GM23248 (cell line): Measurements from ENCODE around the gene DPP8. TPM values are rescaled to one million over a fixed set of nuclear protein-coding genes. Genes with fewer than 3 reads are reported as not detected.
"Not testable (repeated sequence)": the region's sequence is repeated elsewhere in the genome, so short reads cannot be mapped to it uniquely, and the experiment has no call there.

Source experiments
- DNase-seq: peaks from one replicate; pipeline ENCODE4 v3.0.0-alpha.2; 2015
- H2AFZ ChIP-seq: fragments of 200-600 bp; sonication (generic); 2 replicates; pipeline ENCODE4 v1.6.1; 2016; ENCODE audit warnings: antibody characterized with exemption
- H3F3A ChIP-seq: fragments of 200-600 bp; sonication (generic); 2 replicates; pipeline ENCODE4 v1.6.1; 2016; ENCODE audit warnings: mild to moderate bottlenecking, antibody characterized with exemption, mixed run types; ENCODE audit not compliant: insufficient read depth
- H3K27ac ChIP-seq: fragments of 200-600 bp; sonication (generic); 2 replicates; pipeline ENCODE4 v1.5.1; 2016; ENCODE audit warnings: mild to moderate bottlenecking
- H3K27me3 ChIP-seq: fragments of 200-600 bp; sonication (generic); replicated peaks from 2 replicates; pipeline ENCODE4 v1.6.1; 2016; ENCODE audit warnings: mild to moderate bottlenecking; ENCODE audit not compliant: insufficient read depth
- H3K36me3 ChIP-seq: fragments of 200-600 bp; sonication (generic); 2 replicates; pipeline ENCODE4 v1.6.1; 2016; ENCODE audit warnings: low read depth, mild to moderate bottlenecking
- H3K4me1 ChIP-seq: fragments of 200-600 bp; sonication (generic); 2 replicates; pipeline ENCODE4 v1.6.1; 2016; ENCODE audit warnings: mild to moderate bottlenecking; ENCODE audit not compliant: insufficient read depth
- H3K4me2 ChIP-seq: fragments of 200-600 bp; sonication (generic); one replicate; pipeline ENCODE4 v1.6.1; 2016; ENCODE audit warnings: mild to moderate bottlenecking; ENCODE audit not compliant: unreplicated experiment
- H3K4me3 ChIP-seq: fragments of 200-600 bp; sonication (generic); 2 replicates; pipeline ENCODE4 v1.5.1; 2016; ENCODE audit warnings: mild to moderate bottlenecking
- H3K79me2 ChIP-seq: fragments of 200-600 bp; sonication (generic); 2 replicates; pipeline ENCODE4 v1.6.1; 2016; ENCODE audit warnings: mild to moderate bottlenecking; ENCODE audit not compliant: insufficient read depth
- H3K9ac ChIP-seq: fragments of 200-600 bp; sonication (generic); 2 replicates; pipeline ENCODE4 v1.6.1; 2016; ENCODE audit warnings: mild to moderate bottlenecking
- H3K9me2 ChIP-seq: fragments of 200-600 bp; sonication (generic); 2 replicates; pipeline ENCODE4 v1.6.1; 2016; ENCODE audit warnings: mixed run types, mild to moderate bottlenecking, moderate library complexity; ENCODE audit not compliant: insufficient read depth
- H3K9me3 ChIP-seq: fragments of 200-600 bp; sonication (generic); one replicate; pipeline ENCODE4 v1.6.1; 2017; ENCODE audit warnings: low read depth
- H4K20me1 ChIP-seq: fragments of 200-600 bp; sonication (generic); 2 replicates; pipeline ENCODE4 v1.6.0; 2016; ENCODE audit not compliant: insufficient read depth
- EZH2 ChIP-seq: fragments of 200-600 bp; sonication (generic); IDR thresholded peaks from 2 replicates; pipeline ENCODE4 v1.6.1; 2018; ENCODE audit warnings: antibody characterized with exemption, mild to moderate bottlenecking; ENCODE audit not compliant: insufficient read depth, poor library complexity, severe bottlenecking
- EZH2phosphoT487 ChIP-seq: fragments of 200-600 bp; sonication (generic); IDR thresholded peaks from 2 replicates; pipeline ENCODE4 v1.6.1; 2018; ENCODE audit warnings: antibody characterized with exemption, moderate library complexity, mild to moderate bottlenecking, low read depth; ENCODE audit not compliant: insufficient read depth
- WGBS, 2 experiments: methylation state at CpG; one replicate each; pipeline ENCODE4 v1.1.6; 2015 to 2017; ENCODE audit warnings: low lambda C conversion rate in 2 of 2, low coverage in 1 of 2; ENCODE audit errors: missing lambda C conversion rate in 2 of 2; 5-methylcytosine and 5-hydroxymethylcytosine counted together
- in situ Hi-C: fragments of 300-500 bp; cut with MboI; formaldehyde crosslinking; loops from 2 replicates; pipeline ENCODE4 v1.15.0; 2020
- polyA plus RNA-seq: library from polyadenylated mRNA; unstranded; fragments of >200 nt; fragmentation: Nextera tagmentation; extraction: Ambion mirVana; gene quantifications from 2 replicates; pipeline ENCODE4 v1.2.1, GENCODE V29; 2016
- total RNA-seq: library from RNA; depleted of rRNA; stranded (reverse); fragments of >200 nt; shearing (Covaris generic); gene quantifications from 2 replicates; pipeline ENCODE4 v1.2.3, GENCODE V29; 2014

The DPP8 gene
- total and polyA plus RNA-seq, 2 experiments from 2014 or later: 28.0 to 28.9 TPM

DNA sequence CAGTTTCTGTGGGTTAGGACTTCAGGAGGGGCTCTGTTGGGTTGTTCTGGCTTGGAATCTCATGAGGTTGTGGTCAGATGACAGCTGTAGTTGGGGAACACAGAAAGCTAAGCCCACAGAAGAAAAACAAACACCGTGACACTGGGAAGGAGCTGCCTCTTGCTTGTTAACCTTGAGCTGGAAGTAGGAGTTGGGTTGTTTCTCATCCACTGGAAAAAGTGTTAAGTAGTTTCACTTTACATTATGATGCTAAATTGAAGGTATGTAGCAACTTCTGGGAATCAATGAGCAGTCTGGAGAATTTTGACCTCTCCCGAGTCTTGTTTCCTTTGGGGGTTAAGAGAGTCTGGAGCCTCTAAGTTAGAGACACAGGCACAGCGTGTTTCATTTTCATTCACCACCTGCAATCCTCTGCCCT lies 33.2 kb upstream of the DPP8 start:
- Histone ChIP-seq H3K4me3 (no peak overlapping the region), H4K20me1 (no peaks in the 10 kb centered on the region), H3K4me2 (no peak overlapping the region)

DNA sequence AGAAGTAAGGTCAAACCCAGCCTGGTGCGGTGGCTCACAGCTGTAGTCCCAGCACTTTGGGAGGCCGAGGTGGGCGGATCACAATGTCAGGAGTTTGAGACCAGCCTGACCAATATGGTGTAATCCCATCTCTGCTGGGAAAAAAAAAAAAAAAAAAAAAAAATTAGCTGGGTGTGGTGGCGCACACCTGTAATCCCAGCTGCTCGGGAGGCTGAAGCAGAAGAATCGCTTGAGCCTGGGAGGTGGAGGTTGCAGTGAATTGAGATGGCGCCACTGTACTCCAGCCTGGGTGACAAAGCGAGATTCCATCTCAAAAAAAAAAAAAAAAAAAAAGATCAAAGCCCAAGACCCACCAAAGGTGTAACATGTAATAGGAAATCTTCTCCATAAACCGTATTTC lies 31.8 kb upstream of the DPP8 start:
- H3K27ac ChIP-seq, DNase-seq, H3K4me2 ChIP-seq, H3K9me3 ChIP-seq, H3K27me3 ChIP-seq, H3K4me1 ChIP-seq, in situ Hi-C loops, H2AFZ ChIP-seq, H3K36me3 ChIP-seq, H3K4me3 ChIP-seq, H3F3A ChIP-seq, H4K20me1 ChIP-seq, H3K9me2 ChIP-seq, H3K9ac ChIP-seq: not testable (repeated sequence)
- peaks cover 93% of the 10 kb centered on the region for H3K79me2 ChIP-seq
- 95 to 96% methylated on average over 9 of the region's 9 CpGs for WGBS, 2 experiments

More for the DNA sequence above, 33.2 kb upstream of the DPP8 start:
- no peaks in the 10 kb centered on the region for H3F3A ChIP-seq
- TF ChIP-seq EZH2phosphoT487 (no peak), EZH2 (no peak)
- DNase-seq: peak; percentile 12
- no peak overlapping the region for H2AFZ ChIP-seq
- no peaks in the 10 kb centered on the region for H3K27me3 ChIP-seq
- no peaks in the 10 kb centered on the region for H3K4me1 ChIP-seq
- 76 to 83% methylated on average over 3 of the region's 3 CpGs for WGBS, 2 experiments
- H3K9ac ChIP-seq: no peak overlapping the region
- in situ Hi-C loops: no loop called here
- H3K9me2 ChIP-seq: no peaks in the 10 kb centered on the region
- H3K27ac ChIP-seq: no peak overlapping the region
- H3K36me3 ChIP-seq: no peaks in the 10 kb centered on the region
- no peaks in the 10 kb centered on the region for H3K9me3 ChIP-seq
- H3K79me2 ChIP-seq: peaks cover 81% of the 10 kb centered on the region

DNA sequence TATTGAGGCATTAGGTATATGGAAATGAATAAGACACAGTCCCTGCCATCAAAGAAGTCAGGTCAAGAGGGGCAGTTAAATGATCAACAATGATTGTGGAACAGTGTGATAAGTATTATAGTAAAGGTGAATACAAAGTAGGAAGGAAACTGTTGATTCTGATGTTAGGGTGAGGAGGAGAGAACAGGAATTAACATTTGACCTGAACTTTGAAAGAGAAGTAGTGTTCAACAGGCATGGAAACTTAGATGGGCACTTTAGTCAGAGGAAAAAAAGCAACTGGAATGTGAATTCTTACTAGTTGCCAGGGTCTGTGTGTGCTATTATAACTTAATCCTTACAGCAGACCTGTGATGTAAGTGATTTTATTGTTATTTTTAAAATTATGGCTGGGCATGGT lies 30.4 kb upstream of the DPP8 start:
- no peak overlapping the region for H3K9ac ChIP-seq
- DNase-seq: no peak
- in situ Hi-C loops: no loop called here
- H3K9me2 ChIP-seq: no peaks in the 10 kb centered on the region
- no peaks in the 10 kb centered on the region for H3K27me3 ChIP-seq
- H3K4me2 ChIP-seq: no peak overlapping the region
- H3K4me1 ChIP-seq: no peaks in the 10 kb centered on the region
- peaks cover 93% of the 10 kb centered on the region for H3K79me2 ChIP-seq
- no peak overlapping the region for H2AFZ ChIP-seq
- H3K36me3 ChIP-seq: no peaks in the 10 kb centered on the region
- no peaks in the 10 kb centered on the region for H4K20me1 ChIP-seq
- TF ChIP-seq EZH2: no peak
- TF ChIP-seq EZH2phosphoT487: no peak
- H3K9me3 ChIP-seq: no peaks in the 10 kb centered on the region
- no peak overlapping the region for H3K27ac ChIP-seq
- H3K4me3 ChIP-seq: no peak overlapping the region
- H3F3A ChIP-seq: no peaks in the 10 kb centered on the region

DNA sequence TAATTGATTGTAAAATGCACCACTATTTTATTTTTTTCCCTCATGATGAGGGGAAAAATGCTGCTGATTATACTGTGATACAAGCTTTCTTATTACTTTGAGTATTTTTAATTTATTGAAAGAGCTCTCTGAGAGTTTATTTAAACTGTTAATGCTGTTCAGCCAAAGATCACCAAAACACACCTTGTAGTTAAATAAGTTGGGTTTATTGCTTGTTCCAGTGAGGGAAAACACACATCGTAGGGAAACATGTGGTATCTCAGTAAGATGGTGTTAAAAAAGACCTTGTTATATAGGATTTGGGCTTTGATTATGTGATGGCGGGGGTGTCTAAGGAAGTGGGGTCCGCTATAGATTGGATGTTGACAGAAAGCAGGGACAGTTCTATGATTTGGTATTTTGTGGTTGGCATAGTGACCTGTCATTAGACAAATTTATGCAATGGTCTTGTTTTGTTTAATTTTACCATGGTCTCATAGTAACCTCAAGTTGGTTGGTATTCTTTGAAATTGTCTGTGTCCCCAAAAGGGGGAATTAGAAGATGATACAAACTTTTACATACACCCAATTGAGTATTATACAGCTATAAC lies 23.8 kb upstream of the DPP8 start:
- no peaks in the 10 kb centered on the region for H3K9me3 ChIP-seq
- TF ChIP-seq EZH2phosphoT487 (no peak), EZH2 (no peak)
- in situ Hi-C loops: no loop called here
- H3F3A ChIP-seq: no peaks in the 10 kb centered on the region
- H3K9ac ChIP-seq: no peak overlapping the region
- no peaks in the 10 kb centered on the region for H3K9me2 ChIP-seq
- no peaks in the 10 kb centered on the region for H3K4me1 ChIP-seq
- no peak overlapping the region for H3K4me3 ChIP-seq
- H4K20me1 ChIP-seq: no peaks in the 10 kb centered on the region
- no peak overlapping the region for H3K27ac ChIP-seq
- WGBS, 2 experiments: 97 to 98% methylated on average over 3 of the region's 3 CpGs
- H2AFZ ChIP-seq: no peak overlapping the region
- no peak overlapping the region for H3K4me2 ChIP-seq
- H3K79me2 ChIP-seq: peaks cover 96% of the 10 kb centered on the region
- no peak for DNase-seq
- no peaks in the 10 kb centered on the region for H3K36me3 ChIP-seq
- H3K27me3 ChIP-seq: no peaks in the 10 kb centered on the region

DNA sequence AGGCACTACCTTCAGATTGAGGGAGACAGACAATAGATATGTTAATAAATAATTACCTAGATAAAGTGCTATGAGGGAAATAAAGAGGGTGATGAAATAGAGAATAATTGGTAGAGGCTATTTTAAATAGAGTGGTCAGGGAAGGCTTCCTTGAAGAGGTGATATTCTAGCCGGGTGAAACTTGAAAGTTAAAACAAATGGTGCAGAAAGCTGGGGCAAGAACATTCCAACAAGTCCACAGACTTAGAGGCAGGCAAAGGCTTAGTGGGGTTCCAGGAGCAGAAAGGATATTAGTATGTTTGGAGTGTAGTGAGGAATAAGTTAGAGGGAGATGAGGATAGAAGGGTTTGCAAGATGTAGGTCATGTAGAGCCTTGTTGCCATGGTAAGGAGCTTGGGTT lies 22.8 kb upstream of the DPP8 start:
- no peak for TF ChIP-seq EZH2
- no peak for TF ChIP-seq EZH2phosphoT487
- DNase-seq: no peak
- H3K4me3 ChIP-seq: no peak overlapping the region
- H3K79me2 ChIP-seq: peaks cover 98% of the 10 kb centered on the region
- WGBS, 2 experiments: 100% methylated on average over 1 of the region's 1 CpG
- no peaks in the 10 kb centered on the region for H3K9me2 ChIP-seq
- no peak overlapping the region for H2AFZ ChIP-seq
- no peak overlapping the region for H3K4me2 ChIP-seq
- no peak overlapping the region for H3K9ac ChIP-seq
- H3K36me3 ChIP-seq: no peaks in the 10 kb centered on the region
- H3K27me3 ChIP-seq: no peaks in the 10 kb centered on the region
- peaks cover 2% of the 10 kb centered on the region; the same call in 1 of the 2 replicates for H3K4me1 ChIP-seq
- no peaks in the 10 kb centered on the region for H4K20me1 ChIP-seq
- in situ Hi-C loops: no loop called here
- no peaks in the 10 kb centered on the region for H3F3A ChIP-seq
- no peaks in the 10 kb centered on the region for H3K9me3 ChIP-seq
- H3K27ac ChIP-seq: no peak overlapping the region
